HepG2 (cell line): Measurements from ENCODE around the gene SERPINA3. TPM values are rescaled to one million over a fixed set of nuclear protein-coding genes. Genes with fewer than 3 reads are reported as not detected.
A peak's percentile ranks its signal among the peaks of the same experiment; 100 is the strongest.

Experiments
- BCL6 ChIP-seq: IDR thresholded peaks from 2 replicates; pipeline ENCODE4 v1.6.1; 2016; ENCODE audit warnings: missing genetic modification reagents, missing compliant biosample characterization
- CBX5 ChIP-seq: sonication (generic); formaldehyde crosslinking; IDR thresholded peaks from 2 replicates; pipeline ENCODE4 v1.4.0; 2020; ENCODE audit warnings: missing genetic modification reagents, borderline replicate concordance
- FOXA1 ChIP-seq, 2 experiments: fragments of 450-650 bp in 1 of 2; sonication (generic) in 1 of 2; formaldehyde crosslinking in 1 of 2; IDR thresholded peaks; 2 replicates each; pipeline versions ENCODE4 v1.4.0 to v1.6.1; 2016 to 2020; ENCODE audit warnings: missing genetic modification reagents in 1 of 2
- FOXC1 ChIP-seq: sonication (generic); formaldehyde crosslinking; IDR thresholded peaks from 2 replicates; pipeline ENCODE4 v1.8.0; 2022; ENCODE audit warnings: mild to moderate bottlenecking, missing genetic modification reagents, borderline replicate concordance
- HNRNPK ChIP-seq: fragments of 200-400 bp; formaldehyde crosslinking; IDR thresholded peaks from 2 replicates; pipeline ENCODE4 v1.6.1; 2018; ENCODE audit warnings: low read length, low read depth, moderate library complexity, mild to moderate bottlenecking; ENCODE audit not compliant: poor library complexity, severe bottlenecking
- HOXA9 ChIP-seq: sonication (generic); formaldehyde crosslinking; IDR thresholded peaks from 2 replicates; pipeline ENCODE4 v1.8.1; 2022; ENCODE audit warnings: missing genetic modification reagents, mild to moderate bottlenecking, moderate library complexity, borderline replicate concordance
- IKZF5 ChIP-seq: IDR thresholded peaks from 2 replicates; pipeline ENCODE4 v1.6.1; 2018; ENCODE audit warnings: missing genetic modification reagents, mild to moderate bottlenecking, missing compliant biosample characterization
- JUND ChIP-seq: sonication (generic); formaldehyde crosslinking; IDR thresholded peaks from 2 replicates; pipeline ENCODE4 v1.8.0; 2022; ENCODE audit warnings: mild to moderate bottlenecking, missing genetic modification reagents
- KAT7 ChIP-seq: IDR thresholded peaks from 2 replicates; pipeline ENCODE4 v1.6.1; 2018; ENCODE audit warnings: borderline replicate concordance, missing compliant biosample characterization
- PITX1 ChIP-seq: sonication (generic); formaldehyde crosslinking; IDR thresholded peaks from 2 replicates; pipeline ENCODE4 v1.5.1; 2020; ENCODE audit warnings: mild to moderate bottlenecking, missing genetic modification reagents
- SOX6 ChIP-seq, 2 experiments: fragments of 450-650 bp in 1 of 2; sonication (generic) in 1 of 2; formaldehyde crosslinking in 1 of 2; IDR thresholded peaks; 2 replicates each; pipeline versions ENCODE4 v1.4.0 to v1.6.1; 2017 to 2020; ENCODE audit warnings: antibody characterized with exemption in 1 of 2, mild to moderate bottlenecking in 1 of 2, missing genetic modification reagents in 1 of 2
- SRSF4 ChIP-seq: fragments of 200-400 bp; formaldehyde crosslinking; IDR thresholded peaks from one replicate; pipeline ENCODE4 v1.6.1; 2018; ENCODE audit warnings: mild to moderate bottlenecking, low read depth, low read length, moderate library complexity; ENCODE audit not compliant: poor library complexity, severe bottlenecking
- TAF15 ChIP-seq: fragments of 200-400 bp; formaldehyde crosslinking; IDR thresholded peaks from one replicate; pipeline ENCODE4 v1.6.1; 2018; ENCODE audit warnings: mild to moderate bottlenecking, low read depth, low read length; ENCODE audit not compliant: poor library complexity, severe bottlenecking
- TBX3 ChIP-seq: fragments of 450-650 bp; IDR thresholded peaks from 2 replicates; pipeline ENCODE4 v1.6.1; 2017; ENCODE audit warnings: antibody characterized with exemption, mild to moderate bottlenecking, inconsistent platforms, borderline replicate concordance
- ZNF205 ChIP-seq: IDR thresholded peaks from 2 replicates; pipeline ENCODE4 v1.6.1; 2018; ENCODE audit warnings: missing biosample characterization, missing genetic modification reagents
- ZNF318 ChIP-seq: sonication (generic); formaldehyde crosslinking; IDR thresholded peaks from 2 replicates; pipeline ENCODE4 v1.4.0; 2020; ENCODE audit warnings: mild to moderate bottlenecking, missing genetic modification reagents
- polyA plus RNA-seq, 8 experiments: library from polyadenylated mRNA; depleted of rRNA in 3 of 8; stranded (reverse) in 7 of 8; unstranded in 1 of 8; fragments of >200 nt; fragmentation: Illumina TruSeq in 4 of 8; extraction: Trizol in 4 of 8; gene quantifications; 2 replicates each; pipeline versions ENCODE4 v1.2.1 to v1.2.3, GENCODE V29; 2011 to 2016; ENCODE audit warnings: low read depth in 4 of 8, missing spikeins in 1 of 8, mixed read lengths in 1 of 8; ENCODE audit not compliant: insufficient read depth in 1 of 8
- total RNA-seq, 5 experiments: library from RNA; depleted of rRNA; stranded (reverse); fragments of >200 nt; fragmentation: Illumina TruSeq; extraction: Trizol; gene quantifications; 2 replicates each; pipeline ENCODE4 v1.2.3, GENCODE V29; 2016; ENCODE audit warnings: low read depth in 1 of 5
- TF ChIP-seq, protein P1 (sequence below): sonication (generic); formaldehyde crosslinking; IDR thresholded peaks from 2 replicates; pipeline ENCODE4 v1.5.0; 2020; ENCODE audit warnings: missing genetic modification reagents

SERPINA3 gene
- total and polyA plus RNA-seq, 2 of the 13 experiments (the other 11 are each of a cell fraction or from before 2014, with no cell fraction given): 825 to 2,200 TPM

DNA sequence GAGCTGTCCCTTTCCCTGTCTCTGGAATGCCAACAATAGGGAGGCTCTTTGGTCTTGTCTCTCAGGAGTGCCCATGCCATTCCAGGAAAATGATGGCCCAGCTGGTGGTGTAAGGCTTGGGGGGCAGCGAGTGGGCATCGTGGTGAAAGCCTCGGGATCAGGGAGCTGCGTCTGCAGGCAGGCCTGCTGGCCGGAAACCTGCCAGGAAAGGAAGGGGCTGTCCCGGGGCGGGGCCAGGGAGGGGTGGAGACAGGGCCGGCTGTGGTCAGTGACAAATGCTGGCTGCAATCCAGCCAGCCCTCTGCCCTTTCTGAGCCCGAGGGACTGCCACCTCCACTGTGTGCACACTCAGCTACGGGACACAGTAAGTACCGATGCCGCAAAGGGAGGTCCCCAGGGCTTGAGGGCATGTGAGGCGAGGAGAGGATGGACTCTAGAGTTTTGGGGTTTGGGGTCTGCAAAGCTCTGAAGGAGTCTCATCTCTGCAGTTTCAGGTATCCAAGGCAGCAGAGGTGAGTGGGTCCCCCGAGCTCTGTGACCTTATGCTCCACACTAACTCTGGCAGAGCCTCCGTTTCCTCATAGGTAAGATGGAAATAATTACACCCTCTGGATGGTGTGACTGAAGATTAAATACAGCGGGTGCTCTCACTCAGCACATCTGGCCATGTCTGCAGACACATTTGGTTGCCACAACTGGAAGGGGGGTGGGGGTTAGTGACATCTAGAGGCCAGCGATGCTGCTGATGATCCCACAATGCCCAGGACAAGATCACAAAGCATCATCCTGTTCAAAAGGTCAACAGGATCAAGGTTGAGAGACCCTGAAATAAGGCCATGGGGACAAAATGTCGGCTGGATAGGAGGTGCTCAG lies 30.8 kb upstream of the SERPINA3 start, which contains the start of gene SERPINA5 (continued):
- no peak for TF ChIP-seq CBX5 (CRISPR knock-in tag)
- TF ChIP-seq FOXA1 (IDR thresholded peaks at IDR 0.05): no peak
- 0 out of 2 replicates have a peak, but pooled peaks have one; percentile 22 for TF ChIP-seq FOXA1 (CRISPR knock-in tag; IDR thresholded peaks at IDR 0.05)
- peak; percentile 80; the same call in 1 of the 2 replicates for TF ChIP-seq KAT7 (CRISPR knock-in tag)
- peak; percentile 34; the same call in 1 of the 2 replicates for TF ChIP-seq BCL6 (CRISPR knock-in tag)
- TF ChIP-seq SRSF4: no peak
- no peak for TF ChIP-seq HOXA9
- peak; percentile 8; the same call in 1 of the 2 replicates for TF ChIP-seq TBX3
- no peak for TF ChIP-seq SOX6 (IDR thresholded peaks at IDR 0.05)
- peak; percentile 55 for TF ChIP-seq SOX6 (CRISPR knock-in tag; IDR thresholded peaks at IDR 0.05)
- TF ChIP-seq, protein P1, sequence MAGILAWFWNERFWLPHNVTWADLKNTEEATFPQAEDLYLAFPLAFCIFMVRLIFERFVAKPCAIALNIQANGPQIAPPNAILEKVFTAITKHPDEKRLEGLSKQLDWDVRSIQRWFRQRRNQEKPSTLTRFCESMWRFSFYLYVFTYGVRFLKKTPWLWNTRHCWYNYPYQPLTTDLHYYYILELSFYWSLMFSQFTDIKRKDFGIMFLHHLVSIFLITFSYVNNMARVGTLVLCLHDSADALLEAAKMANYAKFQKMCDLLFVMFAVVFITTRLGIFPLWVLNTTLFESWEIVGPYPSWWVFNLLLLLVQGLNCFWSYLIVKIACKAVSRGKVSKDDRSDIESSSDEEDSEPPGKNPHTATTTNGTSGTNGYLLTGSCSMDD (CRISPR knock-in tag): no peak
- TF ChIP-seq IKZF5 (CRISPR knock-in tag): peak; percentile 50; the same call in 1 of the 2 replicates
- no peak for TF ChIP-seq FOXC1 (CRISPR knock-in tag)
- no peak for TF ChIP-seq HNRNPK
- TF ChIP-seq PITX1: 0 out of 2 replicates have a peak, but pooled peaks have one; percentile 63
- no peak for TF ChIP-seq JUND
- TF ChIP-seq ZNF205 (CRISPR knock-in tag): no peak
- no peak for TF ChIP-seq TAF15
- TF ChIP-seq ZNF318 (CRISPR knock-in tag): no peak
